ENCODE results near the gene SPTBN4.

SPTBN4 gene

GRCh38 chr19:40529093-40529954 lies 62.5 kb downstream of the SPTBN4 start:
- Histone ChIP-seq H3K4me3 (ENCODE audit: low read depth, low read length) (peak overlapping the region; percentile 78), H3K27ac (peak overlapping the region; percentile 88), H3K27me3 (ENCODE audit: insufficient read depth, low read depth, severe bottlenecking) (no peaks in the 10 kb centered on the region), H3K9me3 (ENCODE audit: severe bottlenecking) (peaks cover 5% of the 10 kb centered on the region), H3K36me3 (peaks cover 17% of the 10 kb centered on the region)
- DNase-seq: peak; percentile 94
- peak; percentile 91 for TF ChIP-seq CTCF (IDR thresholded peaks at IDR 0.05; ENCODE audit: low read depth, low read length)

GRCh38 chr19:40530091-40530901 lies 63.5 kb downstream of the SPTBN4 start:
- H3K27ac ChIP-seq: peak overlapping the region; percentile 88
- H3K9me3 ChIP-seq (ENCODE audit: severe bottlenecking): peaks cover 5% of the 10 kb centered on the region
- peak; percentile 35; the same call in 1 of the 2 replicates for TF ChIP-seq CTCF (IDR thresholded peaks at IDR 0.05; ENCODE audit: low read depth, low read length)
- DNase-seq: peak; percentile 56
- peak overlapping the region; percentile 78 for H3K4me3 ChIP-seq (ENCODE audit: low read depth, low read length)
- no peaks in the 10 kb centered on the region for H3K27me3 ChIP-seq (ENCODE audit: insufficient read depth, low read depth, severe bottlenecking)
- H3K36me3 ChIP-seq: peaks cover 26% of the 10 kb centered on the region

GRCh38 chr19:40533508-40533907 lies 66.7 kb downstream of the SPTBN4 start:
- H3K9me3 ChIP-seq (ENCODE audit: severe bottlenecking): peaks cover 5% of the 10 kb centered on the region
- no peak for TF ChIP-seq CTCF (IDR thresholded peaks at IDR 0.05; ENCODE audit: low read depth, low read length)

GRCh38 chr19:40534148-40534547 lies 67.3 kb downstream of the SPTBN4 start:
- peaks cover 35% of the 10 kb centered on the region for H3K36me3 ChIP-seq
- H3K4me3 ChIP-seq (ENCODE audit: low read depth, low read length): no peak overlapping the region
- no peak overlapping the region for H3K27ac ChIP-seq
- H3K27me3 ChIP-seq (ENCODE audit: insufficient read depth, low read depth, severe bottlenecking): no peaks in the 10 kb centered on the region
- DNase-seq: no peak
- peaks cover 5% of the 10 kb centered on the region for H3K9me3 ChIP-seq (ENCODE audit: severe bottlenecking)
- TF ChIP-seq CTCF (IDR thresholded peaks at IDR 0.05; ENCODE audit: low read depth, low read length): no peak

More at GRCh38 chr19:40533508-40533907, 66.7 kb downstream of the SPTBN4 start:
- H3K27ac ChIP-seq: no peak overlapping the region
- H3K27me3 ChIP-seq (ENCODE audit: insufficient read depth, low read depth, severe bottlenecking): no peaks in the 10 kb centered on the region
- no peak overlapping the region for H3K4me3 ChIP-seq (ENCODE audit: low read depth, low read length)
- DNase-seq: no peak
- peaks cover 35% of the 10 kb centered on the region for H3K36me3 ChIP-seq

- Histone ChIP-seq H3K36me3 (peaks cover 27% of the 10 kb centered on the region), H3K27ac (no peak overlapping the region), H3K27me3 (ENCODE audit: insufficient read depth, low read depth, severe bottlenecking) (no peaks in the 10 kb centered on the region), H3K4me3 (ENCODE audit: low read depth, low read length) (no peak overlapping the region), H3K9me3 (ENCODE audit: severe bottlenecking) (peaks cover 2% of the 10 kb centered on the region)
- TF ChIP-seq CTCF (IDR thresholded peaks at IDR 0.05; ENCODE audit: low read depth, low read length): no peak
- no peak for DNase-seq
These were observed 72.3 kb downstream of the SPTBN4 start for GRCh38 chr19:40539070-40539469.
